OCI-M2 (cell line): ENCODE measurements around the gene SLIT1.

Source experiments
- DNase-seq: peaks from one replicate; lab custom pipeline; 2025; ENCODE audit not compliant: unreplicated experiment; lab: John Stamatoyannopoulos, UW

The SLIT1 gene

DNA sequence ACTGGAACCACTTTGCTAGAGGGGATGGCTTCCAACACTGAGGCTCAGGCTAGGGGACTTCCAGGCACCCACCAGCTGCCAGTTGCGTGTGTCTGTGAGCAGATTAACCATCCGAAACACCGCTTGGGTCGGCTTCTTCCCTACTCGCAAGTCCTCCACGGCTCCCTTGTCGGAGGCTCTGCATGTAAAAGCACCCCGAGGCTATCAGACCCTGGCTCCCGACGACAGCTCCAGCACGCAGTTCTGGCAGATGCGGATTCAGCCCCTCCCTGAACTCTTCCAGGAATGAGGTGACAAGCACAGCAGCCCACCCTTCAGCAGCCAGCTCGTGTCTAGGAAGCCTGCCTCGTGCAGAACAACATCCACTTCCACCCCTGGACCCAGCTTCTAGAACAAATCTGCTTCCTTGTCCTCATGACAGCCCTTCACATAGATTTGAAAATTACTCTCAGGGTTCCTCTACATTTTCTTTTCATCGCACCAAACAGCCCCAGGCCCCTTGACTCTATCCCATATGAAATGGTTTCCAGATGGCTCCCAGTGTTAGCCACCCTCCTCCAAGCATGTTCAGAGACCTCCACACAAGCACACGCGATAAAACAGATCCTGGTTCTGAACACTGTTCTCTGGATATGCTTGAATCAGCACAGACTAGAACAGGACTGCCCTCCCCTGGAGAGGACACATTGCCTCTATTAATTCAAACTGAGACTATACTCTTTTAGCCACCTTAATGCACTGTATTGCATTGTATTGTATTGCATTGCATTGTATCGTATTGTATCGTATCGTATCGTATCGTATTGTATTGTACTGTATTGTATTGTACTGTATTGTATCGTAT, 44.6 kb downstream of the SLIT1 start:
- no peak for DNase-seq

DNA sequence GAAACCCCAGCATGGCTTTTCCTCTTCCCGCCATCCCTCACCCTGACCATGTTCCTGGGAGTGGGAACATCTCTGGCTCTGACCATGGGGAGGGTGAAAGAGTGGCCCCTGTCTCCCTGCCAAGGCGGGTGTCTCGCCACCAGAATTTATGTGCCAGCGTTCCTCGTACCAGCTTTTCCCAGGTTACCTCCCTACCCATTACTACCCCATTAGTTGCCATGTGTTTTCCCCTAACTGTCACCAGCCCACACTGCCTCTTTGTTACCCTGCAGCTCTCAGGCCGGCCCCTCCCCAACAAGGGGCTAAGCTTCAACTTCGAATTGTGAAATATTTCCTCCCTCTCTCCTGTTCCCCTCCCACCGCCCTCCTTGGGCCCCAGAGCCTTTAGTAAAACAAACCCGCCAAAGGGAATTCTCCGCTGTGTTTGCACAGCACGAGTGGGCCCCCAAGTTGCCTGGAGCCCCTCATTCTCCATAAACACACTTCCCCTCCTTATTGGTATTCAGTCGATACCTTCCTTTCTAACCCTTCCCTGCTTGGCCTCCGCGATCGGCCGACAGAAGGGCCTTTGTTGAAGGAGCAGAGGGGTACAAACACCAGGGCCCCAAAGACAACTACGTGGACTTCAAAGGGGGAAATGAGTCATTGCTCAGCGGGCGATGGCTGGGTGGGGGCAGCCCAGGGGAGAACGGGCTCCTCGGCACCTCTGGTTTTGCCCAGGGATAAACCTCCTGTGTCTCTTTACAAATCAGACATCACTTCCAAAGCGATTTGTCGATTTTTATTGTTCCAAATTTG, 45.5 kb downstream of the SLIT1 start:
- DNase-seq: no peak

DNA sequence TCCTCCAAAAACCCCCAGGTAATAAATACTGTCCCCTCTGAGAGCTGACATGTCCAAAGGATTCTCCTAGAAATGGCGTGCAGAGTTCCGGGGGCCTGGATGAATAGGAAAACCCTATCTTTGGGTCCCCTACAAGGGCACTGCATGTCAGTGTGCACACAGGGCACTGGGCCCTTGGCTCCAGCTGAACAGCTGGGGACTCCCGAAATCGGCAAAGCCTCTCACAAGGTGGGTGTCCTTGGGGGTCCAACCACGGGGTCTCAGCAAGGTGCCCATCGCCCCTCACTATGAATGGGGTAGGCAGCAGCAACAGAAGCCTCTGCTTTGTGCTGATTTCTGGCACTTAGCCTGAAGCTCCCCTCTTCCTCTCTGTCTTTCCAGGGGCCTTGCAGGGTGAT, 46.1 kb downstream of the SLIT1 start:
- no peak for DNase-seq

DNA sequence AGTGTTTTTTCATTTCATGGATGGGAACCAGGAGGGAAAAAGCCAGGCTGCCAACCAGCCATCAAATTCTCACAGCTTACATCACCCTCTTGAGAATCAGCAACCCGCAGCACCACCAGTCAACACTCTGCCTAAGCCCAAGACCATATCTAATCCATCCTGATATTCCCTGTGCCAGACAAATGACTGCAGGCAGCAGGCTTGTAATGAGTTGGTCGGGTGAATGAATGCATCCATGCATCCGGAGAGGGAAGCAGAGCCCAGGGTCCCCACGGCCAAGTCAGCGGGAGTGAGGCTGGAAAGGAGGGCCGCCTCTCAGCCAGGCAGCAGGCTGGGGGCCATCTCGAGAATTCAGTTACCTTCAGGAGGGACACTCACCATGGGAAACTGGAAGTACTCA, 46.9 kb downstream of the SLIT1 start:
- DNase-seq: no peak

DNA sequence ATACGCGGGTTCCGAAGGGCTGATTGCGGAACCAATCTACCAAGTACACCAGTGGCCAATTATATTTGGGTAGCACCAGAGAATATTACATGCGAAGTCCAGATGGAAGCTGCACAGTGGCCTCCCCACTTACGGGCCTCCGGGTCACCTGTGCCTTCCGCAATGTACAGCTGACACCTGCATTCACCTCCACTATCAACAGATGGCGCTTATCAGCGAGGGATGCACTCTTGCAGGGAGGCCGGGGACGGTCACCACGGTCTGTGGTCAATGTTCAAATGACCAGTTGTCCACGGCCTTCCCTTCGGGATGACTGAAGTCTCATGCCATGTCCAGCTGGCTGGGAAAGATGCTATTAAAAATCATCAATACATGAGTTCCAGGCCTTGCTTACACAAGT, 47.6 kb downstream of the SLIT1 start:
- no peak for DNase-seq

DNA sequence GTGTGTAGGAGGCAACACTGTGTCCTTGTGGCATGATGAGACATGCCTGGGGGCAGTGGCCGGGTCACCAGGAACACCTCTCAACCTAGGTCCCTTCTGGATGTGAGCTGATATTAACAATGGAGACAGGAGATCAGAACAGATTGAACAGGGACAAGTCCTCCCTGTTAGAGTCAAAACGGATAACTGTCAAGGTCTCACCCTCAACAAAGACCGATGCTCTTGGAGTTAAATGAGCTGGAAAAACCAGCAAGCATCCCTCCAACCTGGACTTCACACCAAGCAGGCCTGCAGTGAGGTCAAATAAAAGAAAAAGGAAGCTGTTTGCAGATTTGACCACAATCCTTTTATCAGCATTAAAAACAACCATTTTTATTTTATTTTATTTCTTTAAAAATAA, 49.0 kb downstream of the SLIT1 start:
- no peak for DNase-seq

DNA sequence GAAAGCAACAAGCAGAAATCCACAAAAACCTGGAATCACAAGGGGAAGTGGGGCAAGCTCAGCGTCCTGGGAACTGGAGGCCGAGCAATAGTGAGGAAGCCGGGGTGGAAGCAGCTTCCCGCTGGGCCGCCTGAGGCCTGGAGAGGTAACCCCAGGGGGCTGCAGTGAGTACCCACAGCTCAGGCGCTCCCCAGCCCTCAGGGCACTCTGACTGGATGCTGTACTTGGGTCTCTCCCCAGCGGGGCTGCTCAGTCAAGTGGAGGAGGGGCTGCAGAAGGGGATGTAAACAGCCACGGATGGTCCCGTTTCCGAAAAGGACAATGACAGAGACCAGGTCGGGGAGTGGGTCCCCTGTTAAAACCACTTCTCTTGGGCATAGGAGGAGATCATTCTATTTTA, 50.3 kb downstream of the SLIT1 start:
- no peak for DNase-seq

DNA sequence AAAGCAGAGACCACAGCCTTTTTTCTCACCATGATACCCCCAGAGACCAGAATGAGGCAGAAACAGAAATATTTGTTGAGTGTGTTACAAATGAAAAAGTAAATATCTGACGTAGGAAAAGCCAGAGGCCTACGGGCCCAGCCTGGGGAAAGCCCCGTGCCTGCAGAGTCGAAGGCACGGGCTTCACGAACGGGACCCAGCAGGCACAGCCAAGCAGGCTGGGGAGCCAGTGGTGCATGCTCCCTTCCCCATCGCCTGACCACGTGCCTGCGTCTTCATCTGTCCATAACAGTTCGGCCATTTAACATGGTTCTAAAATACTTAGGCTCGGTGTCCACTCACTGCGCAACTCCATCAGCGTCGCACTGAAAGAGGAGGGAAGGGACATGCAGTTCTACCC, 50.8 kb downstream of the SLIT1 start:
- DNase-seq: no peak

DNA sequence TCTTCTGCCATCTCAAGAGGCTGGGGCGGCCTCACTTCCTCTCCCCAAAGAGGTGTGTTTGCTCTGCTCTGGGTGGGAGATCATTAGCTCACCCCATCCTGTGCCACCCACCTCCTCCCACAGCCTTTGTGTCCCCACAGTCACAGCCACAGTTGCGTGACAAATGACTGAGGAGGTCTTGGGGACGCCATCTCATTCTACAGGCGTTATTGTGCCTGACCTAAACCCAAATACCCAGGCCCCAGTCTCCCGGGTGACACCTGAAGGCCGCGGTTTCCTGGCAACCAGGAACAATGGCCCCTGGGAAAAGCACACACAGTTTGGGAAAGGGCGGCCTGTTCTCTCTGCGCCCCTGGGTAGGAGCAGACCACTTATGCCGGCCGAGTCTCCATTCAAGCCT, 51.6 kb downstream of the SLIT1 start:
- DNase-seq: no peak

DNA sequence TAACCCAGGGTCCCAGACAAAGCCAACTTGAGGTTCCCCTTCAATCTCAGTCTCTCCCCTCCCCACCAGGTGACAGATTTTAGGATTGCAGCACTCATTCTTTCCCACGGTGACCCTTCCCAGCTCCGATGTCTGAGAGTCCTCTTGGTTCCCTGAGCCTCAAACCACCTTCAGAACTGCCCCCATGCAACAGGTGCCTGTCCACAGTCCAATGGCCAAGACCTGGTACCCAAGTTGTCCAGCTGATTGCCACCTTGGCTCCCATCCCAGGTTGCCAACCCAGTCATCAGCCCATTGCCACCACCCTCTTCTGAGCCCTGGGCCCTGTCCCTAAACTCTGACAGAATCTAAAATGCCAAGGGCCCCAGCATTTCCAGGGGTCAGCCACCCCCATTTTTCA, 53.5 kb downstream of the SLIT1 start:
- no peak for DNase-seq

DNA sequence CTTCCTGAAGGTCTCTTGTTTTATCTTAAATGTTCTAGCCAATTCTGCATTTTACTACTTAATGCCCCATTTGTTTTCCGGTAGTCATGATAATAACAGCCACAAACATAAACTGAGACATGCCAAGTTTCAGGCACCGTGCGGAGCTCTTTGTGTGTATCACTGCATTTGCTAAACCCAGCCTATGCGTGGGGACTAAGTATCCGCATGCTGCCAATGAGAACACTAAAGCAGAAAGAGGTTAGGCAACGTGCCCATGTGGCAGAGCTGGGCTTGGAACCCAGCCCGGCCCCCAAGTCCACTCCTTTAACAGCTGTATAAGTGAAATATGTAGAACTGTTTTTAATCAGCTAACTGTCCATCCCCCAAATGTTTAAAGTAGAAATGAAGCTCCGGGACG, 54.1 kb downstream of the SLIT1 start:
- no peak for DNase-seq

DNA sequence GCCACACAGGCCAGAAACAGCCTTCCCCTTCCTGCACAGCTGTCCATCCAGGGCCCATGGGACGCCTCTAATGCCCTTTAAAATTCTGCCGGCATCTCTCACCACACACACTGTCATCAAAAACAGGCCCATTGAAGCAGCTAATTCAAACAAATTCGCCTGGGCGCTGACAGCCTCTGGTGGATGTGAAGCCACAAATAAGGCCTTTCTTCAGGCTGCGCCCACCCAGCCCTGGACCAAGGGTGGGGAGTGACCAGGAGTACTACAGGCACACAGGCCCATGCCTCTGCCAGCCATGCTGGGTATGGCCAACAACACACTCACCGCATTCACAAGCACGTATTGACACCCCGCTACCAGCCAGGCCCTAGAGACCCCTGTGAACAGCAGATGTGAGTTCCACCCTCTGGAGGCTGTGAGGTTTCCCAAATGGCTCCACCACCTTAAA, 54.6 kb downstream of the SLIT1 start:
- DNase-seq: no peak

DNA sequence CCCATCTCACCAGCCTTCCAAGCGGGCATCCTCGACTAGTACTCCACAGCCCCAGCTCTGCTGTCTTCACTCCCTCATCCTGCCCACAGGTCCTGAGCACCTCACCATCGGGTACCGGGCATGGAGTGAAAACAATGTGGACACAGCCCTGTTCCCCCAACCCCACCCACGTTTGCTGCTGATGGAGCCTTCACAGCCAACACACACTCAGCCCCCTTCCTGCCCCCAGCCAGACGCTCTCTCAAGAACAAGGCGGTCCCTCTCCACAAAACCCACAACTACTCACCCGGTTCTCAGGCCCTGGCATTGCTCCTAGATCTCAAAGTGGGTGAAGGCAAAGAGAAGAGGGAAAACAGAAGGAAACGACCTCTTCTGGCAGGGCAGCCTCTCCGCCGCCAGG, 56.1 kb downstream of the SLIT1 start:
- DNase-seq: no peak

DNA sequence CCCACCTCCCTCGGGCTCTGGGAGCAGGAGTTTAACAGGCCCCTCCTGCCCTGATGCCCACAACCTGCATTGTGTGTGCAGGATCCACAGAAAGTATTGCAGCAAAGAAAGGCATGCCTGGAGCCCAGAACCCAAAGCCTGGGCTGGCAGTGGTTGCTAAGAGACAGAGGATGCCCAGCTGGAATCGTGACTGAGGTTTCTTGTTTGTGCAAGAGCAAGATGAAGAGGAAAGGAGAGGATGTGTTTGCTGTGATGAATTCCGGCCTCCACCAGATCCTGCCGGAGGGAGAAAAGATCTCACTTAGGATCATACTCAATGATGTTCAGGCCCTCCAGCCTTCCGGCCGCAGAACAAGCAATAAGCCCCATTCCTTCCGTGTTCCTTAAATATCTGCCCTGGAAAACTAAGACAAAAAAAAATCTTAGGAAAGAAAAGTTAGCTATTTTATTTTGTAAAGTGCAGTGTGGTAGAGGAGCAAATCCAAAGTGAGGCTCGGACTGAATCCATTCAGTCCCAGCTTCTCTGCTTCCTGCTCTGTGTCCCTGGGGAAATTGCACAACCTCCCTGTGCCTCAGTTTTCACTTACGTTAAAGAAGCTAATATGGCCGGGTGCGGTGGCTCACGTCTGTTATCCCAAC, 57.1 kb downstream of the SLIT1 start:
- no peak for DNase-seq

DNA sequence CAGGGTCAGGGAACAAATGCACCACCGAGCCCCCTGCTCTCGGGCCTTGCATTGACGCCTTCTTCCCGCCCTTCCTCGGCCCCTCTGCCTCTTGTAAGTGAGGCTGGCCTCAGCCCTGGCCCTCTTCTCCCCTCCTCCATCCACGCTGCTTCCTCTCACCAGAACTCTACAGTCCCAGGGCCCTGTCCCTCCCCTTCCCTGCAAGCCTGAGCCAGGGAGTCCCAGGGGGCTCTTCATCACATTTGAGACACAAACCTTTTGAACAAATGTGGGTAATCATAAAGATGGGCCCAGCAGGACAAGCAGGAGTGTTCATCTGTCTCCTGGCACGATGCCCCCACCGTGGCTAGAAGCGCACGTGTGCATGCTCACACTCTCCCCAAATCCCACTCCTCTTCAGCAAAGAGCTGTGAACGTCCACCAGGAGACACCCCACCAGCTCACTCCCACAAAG, 57.7 kb downstream of the SLIT1 start:
- no peak for DNase-seq

DNA sequence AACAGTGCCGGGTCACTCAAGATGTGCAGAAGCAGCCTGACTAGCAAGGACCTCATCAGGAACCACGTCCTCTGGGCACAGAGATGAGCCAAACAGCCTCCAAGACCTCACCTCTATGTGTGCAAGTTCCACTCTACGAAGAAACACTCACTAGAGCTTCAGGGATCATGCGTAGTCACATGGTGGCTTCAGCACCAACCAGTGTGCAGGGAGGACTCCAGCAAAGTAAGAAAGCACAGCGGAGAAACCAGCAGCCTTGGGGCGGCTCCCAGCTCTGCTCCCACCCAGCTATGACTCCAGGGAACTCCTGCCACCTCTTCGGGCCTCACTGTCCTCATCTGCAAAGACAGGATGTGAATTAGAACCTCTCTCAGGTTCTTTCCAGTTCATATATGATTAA, 58.2 kb downstream of the SLIT1 start:
- no peak for DNase-seq

DNA sequence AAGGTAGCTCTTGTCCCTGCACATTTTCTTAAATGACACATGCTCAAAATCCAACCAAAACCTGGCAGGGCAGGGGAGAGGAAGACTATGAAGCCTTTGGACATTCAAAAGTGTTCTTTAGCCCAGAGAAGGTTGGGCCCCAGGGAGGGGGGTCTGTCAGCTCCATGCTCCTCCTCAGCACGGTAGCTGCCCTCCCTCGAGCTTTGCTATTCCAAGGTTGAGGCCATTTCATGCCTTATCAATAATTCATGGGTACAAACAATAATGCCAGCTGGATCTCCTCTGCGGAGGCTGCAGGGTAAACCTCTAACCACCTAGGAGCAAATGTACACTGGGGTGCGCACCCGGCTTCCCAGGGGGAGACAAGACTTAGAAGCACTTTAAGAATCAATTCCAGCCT, 61.5 kb downstream of the SLIT1 start:
- no peak for DNase-seq

DNA sequence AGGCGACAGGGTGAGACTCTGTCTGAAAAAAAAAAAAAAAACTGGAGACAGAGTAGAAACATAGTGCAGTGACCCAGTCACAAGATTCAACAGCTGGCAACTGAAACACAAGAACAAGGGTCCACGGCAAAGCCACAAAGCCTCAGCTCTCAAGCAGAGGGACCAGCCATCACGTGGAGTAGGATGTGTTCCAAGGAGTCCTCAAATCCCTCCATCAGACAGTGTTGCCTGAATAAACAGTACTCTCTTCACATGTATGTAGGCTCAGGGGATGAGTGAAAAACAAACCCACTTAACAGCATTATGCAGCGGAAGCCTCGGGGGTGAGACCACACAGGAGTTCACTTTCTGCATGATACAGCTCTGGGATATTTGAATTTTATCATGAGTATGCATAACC, 62.0 kb downstream of the SLIT1 start:
- no peak for DNase-seq

DNA sequence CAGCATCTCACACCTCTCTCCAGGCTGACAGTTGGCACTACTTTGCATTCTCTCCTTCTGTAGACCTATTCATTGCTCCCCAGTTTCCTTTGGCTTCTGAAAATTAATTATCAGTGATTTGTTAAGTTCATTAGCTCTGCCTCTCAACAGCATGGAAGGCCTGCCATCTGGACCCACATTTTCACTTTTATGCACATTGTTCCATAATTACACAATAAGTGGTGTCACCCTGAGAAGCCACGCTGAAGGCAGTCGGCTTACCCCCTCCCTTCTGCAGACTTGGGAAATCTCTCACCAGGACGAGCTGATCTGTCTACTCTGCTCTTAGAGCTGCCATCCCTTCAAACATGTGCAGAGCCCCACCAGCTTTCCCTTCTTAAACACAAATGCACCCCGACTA, 64.7 kb downstream of the SLIT1 start:
- DNase-seq: no peak

DNA sequence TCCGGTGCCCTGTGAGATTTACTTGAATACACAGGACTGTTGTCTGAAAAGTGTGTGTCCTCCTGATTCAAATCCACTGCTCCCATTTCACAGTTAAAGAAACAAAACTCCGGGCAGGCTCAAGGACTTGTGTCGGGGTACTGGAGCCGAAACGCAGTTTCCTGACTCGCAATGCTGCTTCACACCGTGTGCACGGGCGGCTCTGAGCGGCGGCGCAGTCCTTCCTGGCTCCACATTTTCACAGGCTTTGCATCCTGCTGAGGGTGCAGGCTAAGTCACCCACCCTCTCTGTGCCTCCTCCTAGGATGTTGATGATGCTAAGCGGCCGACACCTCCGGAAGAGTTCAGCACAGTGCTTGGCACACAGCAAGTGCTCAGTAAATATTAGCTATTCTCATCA, 65.4 kb downstream of the SLIT1 start:
- DNase-seq: no peak

DNA sequence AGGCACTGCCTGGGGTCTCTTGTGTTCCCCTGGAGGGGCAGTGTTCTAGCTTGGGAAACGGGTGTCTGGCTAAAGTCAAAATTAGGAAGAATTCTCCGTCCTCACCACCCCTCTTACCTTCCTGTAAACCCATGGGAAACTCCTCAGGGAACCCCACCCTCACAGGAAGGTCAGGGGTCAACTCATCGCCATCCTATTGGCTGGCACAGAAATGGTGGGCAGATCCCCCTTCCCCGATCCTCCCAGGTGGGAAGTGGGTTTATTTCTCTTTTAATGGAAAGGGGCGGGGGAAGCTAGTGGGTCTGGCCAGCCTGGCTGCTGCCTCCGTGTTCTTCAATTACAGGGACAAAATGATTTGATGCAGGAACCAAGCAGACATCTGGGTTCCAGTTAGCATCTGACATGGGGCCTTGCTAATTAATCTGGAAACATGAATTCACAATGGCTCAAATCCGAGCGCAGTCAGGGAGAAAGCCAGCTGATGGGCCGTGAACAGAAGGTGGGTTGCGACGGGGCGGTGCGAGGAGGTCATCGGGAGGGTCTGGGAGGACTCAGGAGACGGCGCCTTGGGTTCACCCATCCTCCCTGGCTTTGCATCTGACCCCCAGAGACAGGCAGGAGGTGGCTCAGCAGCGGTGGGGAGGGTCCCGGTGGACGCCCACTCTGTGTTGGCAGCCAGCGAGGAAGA, 66.6 kb downstream of the SLIT1 start:
- DNase-seq: no peak
